NCI-H748 (cell line): ENCODE data around the gene TGIF2.
"Not testable (repeated sequence)": the region's sequence is repeated elsewhere in the genome, so short reads cannot be mapped to it uniquely, and the experiment has no call there.

Source experiments
- DNase-seq: peaks from one replicate; lab custom pipeline; 2025; ENCODE audit not compliant: unreplicated experiment; lab: John Stamatoyannopoulos, UW

Gene TGIF2

DNA sequence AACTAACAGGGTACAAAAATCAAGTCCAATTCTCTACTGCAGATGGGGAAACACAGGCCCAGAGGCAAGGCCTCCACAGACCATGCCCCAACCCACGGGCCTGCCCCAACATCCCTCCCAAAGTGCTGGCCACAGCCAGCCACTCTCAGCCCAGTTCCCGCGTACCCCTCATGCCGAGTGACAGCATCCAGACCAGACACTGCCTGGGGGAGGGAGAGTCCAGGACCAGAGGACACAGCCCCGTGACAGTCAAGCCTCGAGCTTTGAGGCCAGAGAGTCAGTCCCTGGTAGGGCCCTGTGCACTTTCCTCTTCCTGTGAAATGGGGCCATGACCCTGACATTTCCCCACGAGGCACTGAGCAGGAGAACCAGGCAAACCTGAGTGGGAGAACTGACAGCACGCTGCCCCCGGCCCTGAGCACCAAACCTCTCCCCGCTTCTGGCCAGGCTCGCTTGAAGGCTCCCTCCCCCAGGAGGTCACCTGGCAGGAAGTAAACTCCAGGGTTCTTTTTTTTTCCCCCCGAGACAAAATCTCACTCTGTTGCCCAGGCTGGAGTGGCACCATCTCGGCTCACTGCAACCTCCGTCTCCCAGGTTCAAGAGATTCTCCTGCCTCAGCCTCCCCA lies 27.2 kb upstream of the TGIF2 start:
- DNase-seq, result no peak

DNA sequence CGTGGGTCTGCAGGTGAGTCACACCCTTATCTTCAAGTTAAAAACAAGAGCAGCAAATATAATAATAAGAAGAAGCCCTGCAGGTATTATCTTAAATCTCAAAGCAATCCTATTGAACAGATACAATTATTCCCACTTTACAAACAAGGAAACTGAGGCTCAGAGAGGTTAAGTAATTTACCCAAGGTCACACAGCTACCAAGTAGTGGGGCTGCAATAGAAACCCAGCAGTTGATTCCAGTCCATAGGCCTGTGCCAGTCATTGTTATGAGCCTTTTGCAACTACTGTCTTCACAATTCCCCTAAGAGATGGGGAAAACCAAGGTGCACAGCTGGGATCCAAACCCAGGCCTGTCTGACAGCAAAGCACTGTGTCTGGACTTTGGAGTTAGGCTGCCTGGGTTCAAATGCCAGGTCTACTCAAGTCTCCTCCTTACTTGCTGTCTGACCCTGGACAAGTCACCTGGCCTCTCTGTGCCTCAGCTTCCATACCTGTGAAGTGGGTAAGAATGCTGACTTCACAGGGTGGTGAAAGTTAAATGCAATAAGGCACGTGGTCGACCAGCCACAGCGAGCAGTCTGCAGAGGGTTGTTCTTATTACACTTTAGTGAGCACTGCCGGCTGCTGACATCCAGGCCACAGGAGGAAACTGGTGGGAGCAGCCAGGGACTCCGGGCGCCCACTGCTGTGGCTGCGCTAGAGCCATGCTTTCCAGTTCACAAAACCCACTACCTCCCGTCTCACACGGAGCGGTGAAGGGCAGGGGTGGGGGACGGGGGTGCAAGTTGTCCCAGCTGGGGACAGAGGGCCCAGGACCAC lies 26.0 kb upstream of the TGIF2 start:
- no peak for DNase-seq

- no peak for DNase-seq
Measured at GRCh38 chr20:36548006-36548315, 25.4 kb upstream of the TGIF2 start.

DNA sequence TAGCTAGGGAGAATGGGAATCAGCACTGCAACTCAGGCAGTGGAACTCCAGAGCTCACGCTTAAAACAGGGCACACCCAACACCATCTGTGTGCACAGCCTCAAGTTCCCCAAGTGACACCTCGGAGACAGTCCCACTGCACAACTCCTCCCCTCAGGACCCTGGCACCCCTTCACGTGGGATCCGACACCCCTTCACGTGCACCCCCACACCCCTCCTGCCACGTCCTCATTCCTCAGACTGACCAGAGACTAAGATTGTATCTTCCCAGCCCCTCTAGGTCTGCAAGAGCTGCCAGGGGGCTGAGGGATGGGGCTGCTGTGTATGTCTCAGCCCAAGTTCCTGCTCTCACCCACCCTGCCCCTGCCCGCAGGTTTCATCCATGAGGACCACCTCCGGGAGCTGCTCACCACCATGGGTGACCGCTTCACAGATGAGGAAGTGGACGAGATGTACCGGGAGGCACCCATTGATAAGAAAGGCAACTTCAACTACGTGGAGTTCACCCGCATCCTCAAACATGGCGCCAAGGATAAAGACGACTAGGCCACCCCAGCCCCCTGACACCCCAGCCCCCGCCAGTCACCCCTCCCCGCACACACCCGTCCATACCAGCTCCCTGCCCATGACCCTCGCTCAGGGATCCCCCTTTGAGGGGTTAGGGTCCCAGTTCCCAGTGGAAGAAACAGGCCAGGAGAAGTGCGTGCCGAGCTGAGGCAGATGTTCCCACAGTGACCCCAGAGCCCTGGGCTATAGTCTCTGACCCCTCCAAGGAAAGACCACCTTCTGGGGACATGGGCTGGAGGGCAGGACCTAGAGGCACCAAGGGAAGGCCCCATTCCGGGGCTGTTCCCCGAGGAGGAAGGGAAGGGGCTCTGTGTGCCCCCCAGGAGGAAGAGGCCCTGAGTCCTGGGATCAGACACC lies 24.4 kb upstream of the TGIF2 start:
- no peak for DNase-seq

DNA sequence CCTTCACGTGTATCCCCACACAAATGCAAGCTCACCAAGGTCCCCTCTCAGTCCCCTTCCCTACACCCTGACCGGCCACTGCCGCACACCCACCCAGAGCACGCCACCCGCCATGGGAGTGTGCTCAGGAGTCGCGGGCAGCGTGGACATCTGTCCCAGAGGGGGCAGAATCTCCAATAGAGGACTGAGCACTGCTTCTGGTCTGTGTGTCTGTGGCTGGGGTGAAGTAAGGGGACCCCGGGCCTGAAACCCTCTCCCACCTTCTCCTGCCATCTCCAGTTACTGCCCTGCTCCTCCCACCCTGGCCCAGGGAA lies 23.8 kb upstream of the TGIF2 start:
- DNase-seq, result no peak

DNA sequence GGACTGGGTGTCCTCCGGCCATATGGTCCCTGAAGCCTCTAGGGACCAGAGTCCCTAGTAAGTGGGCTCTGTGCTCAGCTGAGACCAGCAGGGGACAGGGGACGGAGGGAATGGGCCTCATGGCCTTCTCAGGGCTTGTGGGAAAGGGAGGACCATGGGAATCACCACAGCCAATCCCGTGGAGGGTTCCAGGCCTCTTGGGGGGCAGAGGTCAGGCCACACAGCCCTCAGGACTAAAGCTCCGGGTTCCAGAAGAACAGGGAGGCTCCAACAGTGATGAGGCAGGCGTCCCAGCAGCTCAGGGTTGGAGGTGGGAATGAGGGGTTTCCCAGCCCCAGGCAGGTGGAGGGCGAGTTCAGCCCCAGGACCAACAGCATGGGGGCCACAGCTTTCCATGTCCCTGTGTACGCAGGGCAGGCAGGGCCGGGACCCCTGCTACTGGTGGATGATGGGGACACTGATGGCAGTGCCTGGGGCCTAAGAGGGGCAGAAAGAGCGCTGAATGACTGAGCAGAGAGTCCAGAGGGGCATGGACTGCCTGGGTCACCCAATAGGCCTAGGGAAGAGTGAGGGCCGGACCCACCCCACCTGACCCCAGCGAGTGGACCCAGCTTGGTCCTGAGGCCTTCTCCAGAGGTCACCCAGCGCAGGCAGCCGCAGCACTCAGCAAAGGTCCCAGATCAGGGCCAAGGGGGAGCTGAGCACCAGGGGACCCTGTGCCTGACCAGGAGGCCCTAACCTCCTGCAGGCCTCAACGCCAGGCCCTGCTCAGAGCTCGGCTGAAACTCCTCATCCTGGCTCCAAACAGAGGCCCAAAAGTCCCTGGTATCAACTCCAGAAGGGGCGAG lies 23.2 kb upstream of the TGIF2 start:
- DNase-seq, result no peak

DNA sequence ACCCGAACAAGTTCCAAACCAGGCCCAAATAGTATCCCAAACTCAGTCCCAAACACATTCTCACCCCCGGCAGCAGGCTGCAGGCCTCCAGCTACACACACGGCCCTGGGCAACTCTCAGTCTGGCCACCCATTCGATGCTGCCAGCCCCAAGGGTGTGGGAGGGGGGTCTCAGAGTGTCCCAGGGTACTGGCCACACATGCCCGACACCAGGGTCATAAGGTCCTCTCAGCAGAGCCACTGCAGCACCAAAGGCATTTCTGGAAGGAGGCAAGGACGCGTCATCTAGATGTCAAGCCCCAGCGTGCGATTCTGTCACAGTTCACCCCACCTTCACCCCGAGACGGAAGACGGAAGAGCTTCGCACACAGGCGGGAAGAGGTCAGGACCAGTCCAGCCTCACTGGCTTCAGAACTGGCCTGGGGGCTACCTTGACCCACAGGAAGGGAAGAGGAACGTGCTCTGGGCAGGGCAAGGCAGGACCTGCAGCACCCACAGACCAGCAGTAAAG lies 22.6 kb upstream of the TGIF2 start:
- DNase-seq, result no peak

DNA sequence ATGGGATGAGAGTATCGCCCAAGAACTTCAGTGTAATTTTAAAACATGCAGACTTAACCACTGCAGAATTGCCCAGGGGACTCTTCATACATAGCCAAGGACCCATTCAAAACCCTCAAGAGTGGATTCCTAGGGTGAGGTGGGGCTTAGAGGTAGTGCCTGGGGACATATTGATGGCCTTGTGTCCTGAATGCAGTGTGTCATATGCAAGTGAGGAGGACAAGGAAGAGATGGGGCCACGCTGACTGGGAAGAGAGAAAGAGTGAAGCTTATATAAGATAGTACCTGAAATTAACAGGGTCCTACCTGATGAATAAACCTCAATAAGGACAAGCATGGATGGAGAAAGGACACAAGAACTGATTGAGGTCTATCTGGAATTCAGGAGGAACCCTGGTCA lies 18.1 kb upstream of the TGIF2 start:
- DNase-seq, result no peak

DNA sequence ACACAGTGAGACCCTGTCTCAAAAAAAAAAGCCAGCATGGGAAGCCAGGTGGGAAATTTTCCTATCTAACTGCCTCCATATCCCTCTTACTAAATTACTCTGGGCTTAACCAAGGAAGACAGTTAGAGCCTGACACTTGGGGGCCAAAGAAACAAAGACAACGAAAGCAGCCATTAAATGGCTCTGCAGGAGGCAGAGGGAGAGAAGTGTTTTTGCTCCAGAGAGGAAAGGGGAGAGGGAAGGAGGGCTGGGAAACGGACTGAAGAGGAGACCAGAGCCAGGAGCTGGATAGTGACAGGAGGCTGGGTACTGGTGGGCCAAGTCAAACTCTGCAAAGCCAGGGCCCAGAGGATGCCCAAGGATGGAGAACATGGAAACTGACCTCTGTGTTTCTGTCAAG lies 10.7 kb upstream of the TGIF2 start:
- DNase-seq, result no peak

- no peak for DNase-seq
Measured at GRCh38 chr20:36563374-36563773, 10.0 kb upstream of the TGIF2 start.

DNA sequence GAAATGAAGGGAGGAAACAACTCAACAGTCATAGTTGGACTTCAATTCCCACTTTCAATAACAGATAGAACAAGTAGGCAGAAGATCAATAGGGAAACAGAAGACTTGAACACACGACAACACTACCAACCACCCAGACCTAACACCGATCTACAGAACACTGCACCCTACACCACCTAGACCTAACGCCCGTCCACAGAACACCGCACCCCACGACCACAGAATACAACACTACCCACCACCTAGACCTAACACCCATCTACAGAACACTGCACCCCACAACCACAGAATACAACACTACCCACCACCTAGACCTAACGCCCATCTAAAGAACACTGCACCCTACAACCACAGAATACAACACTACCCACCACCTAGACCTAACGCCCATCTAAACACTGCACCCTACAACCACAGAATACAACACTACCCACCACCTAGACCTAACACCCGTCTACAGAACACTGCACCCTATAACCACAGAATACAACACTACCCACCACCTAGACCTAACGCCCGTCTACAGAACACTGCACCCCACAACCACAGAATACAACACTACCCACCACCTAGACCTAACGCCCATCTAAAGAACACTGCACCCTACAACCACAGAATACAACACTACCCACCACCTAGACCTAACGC lies 9.2 kb upstream of the TGIF2 start:
- not testable (repeated sequence) for DNase-seq

DNA sequence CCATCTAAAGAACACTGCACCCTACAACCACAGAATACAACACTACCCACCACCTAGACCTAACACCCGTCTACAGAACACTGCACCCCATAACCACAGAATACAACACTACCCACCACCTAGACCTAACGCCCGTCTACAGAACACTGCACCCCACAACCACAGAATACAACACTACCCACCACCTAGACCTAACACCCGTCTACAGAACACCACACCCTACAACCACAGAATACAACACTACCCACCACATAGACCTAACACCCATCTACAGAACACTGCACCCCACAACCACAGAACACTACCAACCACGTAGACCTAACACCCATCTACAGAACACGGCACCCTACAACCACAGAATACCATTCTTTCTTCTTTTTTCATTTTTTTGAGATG lies 8.7 kb upstream of the TGIF2 start:
- DNase-seq, result not testable (repeated sequence)

- DNase-seq, result no peak
Measured at GRCh38 chr20:36565520-36565919, 7.9 kb upstream of the TGIF2 start.

DNA sequence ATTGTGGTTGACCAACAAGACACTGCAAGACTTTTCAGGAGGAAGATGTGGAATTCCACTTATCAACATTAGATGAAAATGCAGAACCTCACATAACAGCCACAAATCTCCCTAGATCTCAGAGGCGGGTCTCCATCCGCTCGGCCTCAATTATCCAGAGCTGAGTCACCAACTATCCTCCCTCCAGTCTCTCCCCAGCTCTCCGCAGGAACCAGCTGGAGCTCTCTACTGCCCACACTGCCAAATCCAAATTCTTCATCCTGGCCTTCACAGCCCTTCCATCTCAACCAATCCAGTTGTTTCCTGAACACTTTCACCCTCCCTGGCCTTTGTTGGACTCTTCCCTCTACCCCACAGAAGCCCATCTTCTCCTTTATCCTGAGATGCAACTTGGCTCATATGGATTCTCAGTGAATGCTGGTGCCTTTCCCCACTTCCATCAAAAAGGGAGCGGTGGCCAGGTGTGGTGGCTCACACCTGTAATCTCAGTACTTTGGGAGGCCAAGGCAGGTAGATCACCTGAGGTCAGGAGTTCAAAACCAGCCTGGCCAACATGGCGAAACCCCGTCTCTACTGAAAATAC lies 3.5 kb upstream of the TGIF2 start:
- no peak for DNase-seq

- DNase-seq, result no peak
Measured at GRCh38 chr20:36571564-36572504, 1.6 kb upstream of the TGIF2 start.

DNA sequence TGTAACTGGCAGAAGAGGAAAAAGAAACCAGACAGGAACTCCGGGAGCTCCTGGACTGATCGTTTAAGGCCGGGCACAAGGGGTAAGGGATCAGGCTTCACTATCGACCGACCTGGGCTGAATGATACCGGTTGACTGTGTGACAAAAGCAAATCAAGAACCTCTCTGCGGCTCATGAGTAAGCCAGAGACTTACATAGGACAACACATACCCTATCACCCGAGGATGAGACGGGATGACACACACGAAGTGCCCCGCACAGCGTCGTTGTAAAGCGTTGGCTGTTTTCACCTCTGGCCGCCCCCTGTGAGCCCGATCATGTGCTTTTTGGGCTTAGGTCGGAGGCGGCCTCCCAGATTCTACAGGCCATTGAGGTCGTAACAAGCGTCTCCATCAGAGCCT lies 695 bp upstream of the TGIF2 start:
- DNase-seq, result no peak

GRCh38 chr20:36573798-36574365 lies 485 bp downstream of the TGIF2 start:
- peak; percentile 38 for DNase-seq

DNA sequence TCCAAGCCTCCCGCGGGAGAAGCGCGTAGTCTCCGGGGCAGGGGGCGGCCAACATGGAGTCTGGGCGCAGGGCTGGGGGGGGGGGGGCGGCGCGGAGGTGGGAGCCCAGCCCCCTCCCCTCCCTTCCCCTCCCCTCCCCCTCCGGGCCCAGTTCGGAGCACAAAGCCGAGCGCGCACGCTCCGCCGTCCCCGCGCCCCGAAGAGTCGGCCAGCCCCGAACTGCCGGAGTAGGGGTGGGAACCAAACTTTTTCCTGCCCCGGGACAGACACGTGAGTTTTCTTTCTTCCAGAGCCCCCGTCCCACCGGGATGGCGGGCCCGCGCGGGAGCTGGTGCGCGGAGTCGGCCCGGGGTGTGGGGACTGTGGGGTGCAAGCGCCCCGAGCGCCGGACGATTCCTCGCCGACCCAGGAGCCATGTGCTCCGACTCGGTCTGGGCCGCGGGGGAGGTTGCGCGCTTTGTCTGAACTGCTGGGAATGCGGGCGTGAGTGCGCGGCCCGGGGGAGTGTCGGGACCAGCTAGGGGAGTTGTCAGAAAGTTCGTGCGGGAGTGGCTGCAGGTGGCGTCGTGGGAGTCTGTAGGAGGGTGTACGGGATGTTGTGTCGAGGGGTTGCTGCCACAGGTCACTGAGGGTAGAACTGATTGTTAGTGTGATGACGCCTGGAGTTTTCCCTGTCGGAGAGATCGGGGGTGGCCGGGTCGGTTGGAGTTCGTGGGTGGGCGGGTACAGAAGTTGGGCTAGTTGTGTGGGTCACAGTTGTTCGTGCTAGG lies 1.2 kb downstream of the TGIF2 start:
- peak; percentile 40 for DNase-seq
